SK-N-SH (cell line): ENCODE measurements around the gene XXYLT1. TPM values are rescaled to one million over a fixed set of nuclear protein-coding genes. Genes with fewer than 3 reads are reported as not detected.

Source experiments
- CTCF ChIA-PET: fragments of 300-600, 350-600 bp; formaldehyde crosslinking; extraction: SDS; loops from one replicate; lab custom pipeline; 2021; lab: Yijun Ruan, JAX
- POLR2A ChIA-PET: fragments of 350-600 bp; sonication (Branson Sonifier 250); formaldehyde crosslinking; extraction: SDS; loops from one replicate; lab custom pipeline; 2020; ENCODE audit warnings: antibody characterized with exemption, inconsistent platforms; lab: Yijun Ruan, JAX
- DNase-seq: peaks from one replicate; pipeline ENCODE4 v3.0.0; 2012
- H2AFZ ChIP-seq: fragments of 200-600 bp; sonication (generic); 2 replicates; pipeline ENCODE4 v1.8.1; 2016; ENCODE audit warnings: antibody characterized with exemption, mild to moderate bottlenecking, low read depth
- H3F3A ChIP-seq: fragments of 200-600 bp; sonication (generic); replicated peaks from 2 replicates; pipeline ENCODE3; 2016; ENCODE audit warnings: antibody characterized with exemption, mild to moderate bottlenecking; ENCODE audit not compliant: insufficient read depth
- H3K27ac ChIP-seq, 2 experiments: fragments of 200-500 bp in 1 of 2; fragments of 200-600 bp in 1 of 2; sonication (Bioruptor generic) in 1 of 2; sonication (generic), shearing (Covaris generic) in 1 of 2; 2 replicates each; pipeline versions ENCODE4 v1.5.1 to v1.6.1; 2014 to 2016; ENCODE audit warnings: low read depth in 2 of 2, inconsistent platforms in 1 of 2, low read length in 1 of 2, mild to moderate bottlenecking in 1 of 2, mixed read lengths in 1 of 2
- H3K27me3 ChIP-seq: fragments of 200-600 bp; sonication (generic), shearing (Covaris generic); 2 replicates; pipeline ENCODE4 v1.6.1; 2016; ENCODE audit warnings: mixed run types; ENCODE audit not compliant: insufficient read depth
- H3K36me3 ChIP-seq, 2 experiments: fragments of 200-500 bp in 1 of 2; fragments of 200-600 bp in 1 of 2; sonication (Bioruptor generic) in 1 of 2; sonication (generic) in 1 of 2; replicated peaks in 1 of 2; 2 replicates each; pipeline versions ENCODE3 to v1.5.1; 2014 to 2016; ENCODE audit warnings: low read length in 1 of 2, mild to moderate bottlenecking in 1 of 2; ENCODE audit not compliant: insufficient read depth in 2 of 2, control insufficient read depth in 1 of 2
- H3K4me1 ChIP-seq, 2 experiments: fragments of 200-500 bp in 1 of 2; fragments of 200-600 bp in 1 of 2; sonication (Bioruptor generic) in 1 of 2; sonication (generic), shearing (Covaris generic) in 1 of 2; 2 replicates each; pipeline versions ENCODE4 v1.5.1 to v1.6.1; 2014 to 2016; ENCODE audit warnings: low read depth in 1 of 2, low read length in 1 of 2, mixed run types in 1 of 2; ENCODE audit not compliant: insufficient read depth in 2 of 2, control insufficient read depth in 1 of 2
- H3K4me2 ChIP-seq: fragments of 200-600 bp; sonication (generic), shearing (Covaris generic); 2 replicates; pipeline ENCODE4 v1.6.1; 2017; ENCODE audit warnings: mixed run types
- H3K4me3 ChIP-seq, 2 experiments: fragments of 200-500 bp in 1 of 2; fragments of 200-600 bp in 1 of 2; sonication (Bioruptor generic) in 1 of 2; sonication (generic), shearing (Covaris generic) in 1 of 2; 2 replicates each; pipeline versions ENCODE4 v1.5.1 to v1.8.1; 2014 to 2016; ENCODE audit warnings: low read depth in 2 of 2, inconsistent platforms in 1 of 2, low read length in 1 of 2, mild to moderate bottlenecking in 1 of 2, mixed read lengths in 1 of 2, moderate library complexity in 1 of 2
- H3K79me2 ChIP-seq: fragments of 200-600 bp; sonication (generic); 2 replicates; pipeline ENCODE4 v1.8.1; 2017; ENCODE audit warnings: mild to moderate bottlenecking; ENCODE audit not compliant: insufficient read depth
- H3K9ac ChIP-seq: fragments of 200-600 bp; sonication (generic); 2 replicates; pipeline ENCODE4 v1.6.1; 2017; ENCODE audit warnings: mixed run types
- H3K9me2 ChIP-seq: fragments of 200-600 bp; sonication (generic); 2 replicates; pipeline ENCODE4 v1.6.1; 2017; ENCODE audit warnings: mixed run types
- H3K9me3 ChIP-seq: fragments of 200-600 bp; sonication (generic); 2 replicates; pipeline ENCODE4 v1.6.1; 2017; ENCODE audit warnings: mixed run types, mild to moderate bottlenecking, moderate library complexity
- H4K20me1 ChIP-seq: fragments of 200-600 bp; sonication (generic); 2 replicates; pipeline ENCODE4 v1.6.1; 2017; ENCODE audit warnings: mild to moderate bottlenecking, mixed run types; ENCODE audit not compliant: insufficient read depth
- EP300 ChIP-seq, 2 experiments: IDR thresholded peaks; 2 replicates each; pipeline versions ENCODE4 v1.4.0 to v1.6.1; 2012; ENCODE audit warnings: borderline replicate concordance in 1 of 2, low read depth in 1 of 2, low read length in 1 of 2
- EZH2phosphoT487 ChIP-seq: fragments of 200-600 bp; sonication (generic); IDR thresholded peaks from 2 replicates; pipeline ENCODE4 v1.6.1; 2017; ENCODE audit warnings: low read depth, mixed run types, mild to moderate bottlenecking, antibody characterized with exemption, moderate library complexity, borderline replicate concordance
- FOSL2 ChIP-seq: IDR thresholded peaks from 2 replicates; pipeline ENCODE4 v1.4.0; 2012; ENCODE audit warnings: low read depth, mild to moderate bottlenecking, moderate library complexity, borderline replicate concordance
- FOXJ3 ChIP-seq: sonication (generic); formaldehyde crosslinking; IDR thresholded peaks from 2 replicates; pipeline ENCODE4 v1.5.1; 2020; ENCODE audit warnings: mild to moderate bottlenecking, missing genetic modification reagents
- MAX ChIP-seq: IDR thresholded peaks from 2 replicates; pipeline ENCODE4 v1.4.0; 2012; ENCODE audit warnings: low read depth
- MEF2A ChIP-seq: IDR thresholded peaks from 2 replicates; pipeline ENCODE4 v1.4.0; 2012; ENCODE audit warnings: low read depth, borderline replicate concordance
- MXI1 ChIP-seq: IDR thresholded peaks from 2 replicates; pipeline ENCODE4 v1.6.1; 2012; ENCODE audit warnings: mild to moderate bottlenecking, low read depth, low read length, improper control_type of control experiment
- NRF1 ChIP-seq: IDR thresholded peaks from 2 replicates; pipeline ENCODE4 v1.6.1; 2012; ENCODE audit warnings: low read depth, mild to moderate bottlenecking, low read length
- POLR2AphosphoS5 ChIP-seq: IDR thresholded peaks from 2 replicates; pipeline ENCODE4 v1.6.1; 2012; ENCODE audit warnings: low read depth, low read length
- RXRA ChIP-seq: IDR thresholded peaks from 2 replicates; pipeline ENCODE4 v1.4.0; 2012; ENCODE audit warnings: low read depth, mild to moderate bottlenecking, borderline replicate concordance
- SIN3A ChIP-seq: IDR thresholded peaks from 2 replicates; pipeline ENCODE4 v1.6.1; 2012; ENCODE audit warnings: low read depth, mild to moderate bottlenecking, low read length, moderate library complexity, borderline replicate concordance
- YY1 ChIP-seq: IDR thresholded peaks from 2 replicates; pipeline ENCODE4 v1.4.0; 2012; ENCODE audit warnings: low read depth, mild to moderate bottlenecking
- WGBS: methylation state at CpG from one replicate; pipeline ENCODE4 v1.1.6; 2017; ENCODE audit warnings: low lambda C conversion rate; 5-methylcytosine and 5-hydroxymethylcytosine counted together
- polyA plus RNA-seq, 3 experiments: library from polyadenylated mRNA; depleted of rRNA; stranded (reverse); fragments of >200 nt; gene quantifications; 2 replicates each; pipeline ENCODE4 v1.2.3, GENCODE V29; 2012
- TF ChIP-seq, protein P1 (sequence below): IDR thresholded peaks from 2 replicates; pipeline ENCODE4; 2012
- TF ChIP-seq, protein P2 (sequence below): IDR thresholded peaks from 2 replicates; pipeline ENCODE4 v1.4.0; 2012; ENCODE audit warnings: low read depth, borderline replicate concordance

The XXYLT1 gene
- polyA plus RNA-seq, 1 of the 3 experiments (the other 2 are of a cell fraction): 22.6 TPM

DNA sequence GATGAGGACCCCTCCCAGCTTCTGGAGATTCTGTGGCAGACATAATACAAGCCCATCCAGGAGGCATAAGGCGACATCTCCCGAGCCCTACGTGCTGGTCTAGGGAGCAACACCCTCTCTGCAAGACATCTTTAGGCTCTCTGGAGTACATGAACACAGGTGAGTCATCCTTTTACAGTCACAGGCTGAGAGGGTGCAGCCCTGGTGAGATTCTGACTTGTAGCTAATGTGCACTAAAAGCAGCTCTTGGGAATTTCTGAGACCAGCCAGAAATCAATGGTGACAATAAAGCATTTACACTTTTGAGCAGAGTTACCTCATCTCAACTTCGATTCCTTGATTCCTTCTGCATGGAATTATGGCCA is 131.1 kb downstream of the XXYLT1 start:
- ChIA-PET CTCF (interaction anchor here (0.8 to 1.4 kb wide), 3 partner anchors 13 to 453 kb away, joined by 3 to 4 read pairs (median 4); no protein-coding TSS in a partner anchor), POLR2A (no interaction called here)
- no peak for TF ChIP-seq SIN3A
- no peak for TF ChIP-seq MAX
- TF ChIP-seq YY1: no peak
- no peak for TF ChIP-seq FOXJ3 (CRISPR knock-in tag)
- no peak for TF ChIP-seq MEF2A
- TF ChIP-seq EP300 (IDR thresholded peaks at IDR 0.05; ENCODE audit: borderline replicate concordance in 1 of 2, low read depth in 1 of 2, low read length in 1 of 2): no peak
- TF ChIP-seq NRF1: no peak
- no peak; the same call in 1 of the 2 replicates for TF ChIP-seq FOSL2
- TF ChIP-seq POLR2AphosphoS5: no peak
- TF ChIP-seq, protein P1, sequence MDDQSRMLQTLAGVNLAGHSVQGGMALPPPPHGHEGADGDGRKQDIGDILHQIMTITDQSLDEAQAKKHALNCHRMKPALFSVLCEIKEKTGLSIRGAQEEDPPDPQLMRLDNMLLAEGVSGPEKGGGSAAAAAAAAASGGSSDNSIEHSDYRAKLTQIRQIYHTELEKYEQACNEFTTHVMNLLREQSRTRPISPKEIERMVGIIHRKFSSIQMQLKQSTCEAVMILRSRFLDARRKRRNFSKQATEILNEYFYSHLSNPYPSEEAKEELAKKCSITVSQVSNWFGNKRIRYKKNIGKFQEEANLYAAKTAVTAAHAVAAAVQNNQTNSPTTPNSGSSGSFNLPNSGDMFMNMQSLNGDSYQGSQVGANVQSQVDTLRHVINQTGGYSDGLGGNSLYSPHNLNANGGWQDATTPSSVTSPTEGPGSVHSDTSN: no peak
- TF ChIP-seq RXRA: no peak
- no peak for TF ChIP-seq EZH2phosphoT487
- TF ChIP-seq, protein P2, sequence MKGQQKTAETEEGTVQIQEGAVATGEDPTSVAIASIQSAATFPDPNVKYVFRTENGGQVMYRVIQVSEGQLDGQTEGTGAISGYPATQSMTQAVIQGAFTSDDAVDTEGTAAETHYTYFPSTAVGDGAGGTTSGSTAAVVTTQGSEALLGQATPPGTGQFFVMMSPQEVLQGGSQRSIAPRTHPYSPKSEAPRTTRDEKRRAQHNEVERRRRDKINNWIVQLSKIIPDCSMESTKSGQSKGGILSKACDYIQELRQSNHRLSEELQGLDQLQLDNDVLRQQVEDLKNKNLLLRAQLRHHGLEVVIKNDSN: no peak
- TF ChIP-seq MXI1: no peak
- no peaks in the 10 kb centered on the region for H3F3A ChIP-seq
- no peaks in the 10 kb centered on the region for H3K9me3 ChIP-seq
- H4K20me1 ChIP-seq: no peaks in the 10 kb centered on the region
- 98% methylated on average over 4 of the region's 4 CpGs for WGBS
- H3K27ac ChIP-seq: no peak overlapping the region
- no peak overlapping the region for H2AFZ ChIP-seq
- no peak overlapping the region for H3K4me3 ChIP-seq
- peaks cover 0 to 42% of the 10 kb centered on the region in 2 experiments; a peak in 2 of 4 replicates for H3K4me1 ChIP-seq
- no peaks in the 10 kb centered on the region for H3K27me3 ChIP-seq
- no peak overlapping the region for H3K9ac ChIP-seq
- peaks cover 0 to 7% of the 10 kb centered on the region in 2 experiments for H3K36me3 ChIP-seq
- H3K4me2 ChIP-seq: no peak overlapping the region
- H3K9me2 ChIP-seq: no peaks in the 10 kb centered on the region
- H3K79me2 ChIP-seq: no peaks in the 10 kb centered on the region
- DNase-seq: no peak

DNA sequence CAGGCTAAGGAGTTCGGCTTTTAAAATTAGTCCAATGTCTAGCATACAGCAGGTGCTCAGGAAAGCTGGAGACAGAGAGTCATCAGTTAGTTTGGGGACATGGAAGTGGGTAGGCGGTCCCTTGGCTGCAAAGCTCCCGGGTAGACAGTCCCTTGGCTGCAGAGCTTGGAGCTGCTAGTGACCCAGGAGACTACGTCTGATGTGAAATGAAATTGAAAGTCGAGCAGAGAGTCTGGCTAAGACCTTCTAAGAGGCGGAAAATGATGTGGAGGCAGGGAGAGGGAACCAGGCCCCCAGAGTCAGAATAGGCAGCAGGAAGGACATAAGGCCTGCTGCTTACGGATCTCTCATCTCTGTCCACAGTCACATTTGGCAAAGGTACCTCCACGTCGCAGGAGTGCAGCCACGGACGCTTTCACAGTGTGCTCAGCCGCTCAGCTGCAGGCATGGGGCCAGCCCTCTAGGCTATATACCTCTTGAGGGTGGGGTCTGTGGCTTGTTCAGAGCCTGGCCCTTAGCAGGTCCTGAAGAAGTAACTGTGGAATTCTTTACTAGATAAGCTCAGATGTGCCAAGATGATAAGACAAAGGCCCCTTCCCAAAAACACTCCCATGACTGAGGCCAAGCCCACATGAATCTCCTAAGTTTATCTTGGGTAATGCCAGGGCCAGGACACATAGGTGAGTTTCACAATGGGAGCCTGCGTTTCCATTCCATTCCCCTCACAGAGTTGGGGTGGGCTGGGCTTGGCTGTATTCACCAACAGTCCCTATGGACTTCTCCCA is 131.7 kb downstream of the XXYLT1 start:
- Histone ChIP-seq H3K36me3 (peaks cover 0 to 7% of the 10 kb centered on the region in 2 experiments), H3K4me2 (no peak overlapping the region), H3F3A (no peaks in the 10 kb centered on the region), H3K4me1 (peaks cover 0 to 48% of the 10 kb centered on the region in 2 experiments; a peak in 2 of 4 replicates), H3K4me3 (no peak overlapping the region), H3K9me2 (no peaks in the 10 kb centered on the region), H3K27me3 (no peaks in the 10 kb centered on the region), H2AFZ (no peak overlapping the region), H3K9me3 (no peaks in the 10 kb centered on the region), H3K27ac (no peak overlapping the region), H3K79me2 (no peaks in the 10 kb centered on the region), H3K9ac (no peak overlapping the region), H4K20me1 (no peaks in the 10 kb centered on the region)
- ChIA-PET CTCF (interaction anchor here (0.8 to 2.6 kb wide), 6 partner anchors 13 to 457 kb away, joined by 3 to 10 read pairs (median 4); no protein-coding TSS in a partner anchor), POLR2A (no interaction called here)
- WGBS: 92% methylated on average over 9 of the region's 13 CpGs
- TF ChIP-seq MXI1: no peak
- DNase-seq: no peak
